ENCODE results near the gene HUNK.

The HUNK gene

GRCh38 chr21:31920275-31920674, 47.5 kb downstream of the HUNK start:
- TF ChIP-seq CTCF (IDR thresholded peaks at IDR 0.05; ENCODE audit: insufficient read depth, low read depth, low read length, missing control alignments), result no peak
- no peak overlapping the region for H3K4me3 ChIP-seq (ENCODE audit: low read depth, low read length)
- no peak for DNase-seq (ENCODE audit: low read depth)

- no peak for DNase-seq (ENCODE audit: low read depth)
- TF ChIP-seq CTCF (IDR thresholded peaks at IDR 0.05; ENCODE audit: insufficient read depth, low read depth, low read length, missing control alignments), result no peak
- H3K4me3 ChIP-seq (ENCODE audit: low read depth, low read length), result no peak overlapping the region
Measured at GRCh38 chr21:31921079-31921478, 48.3 kb downstream of the HUNK start.

- TF ChIP-seq CTCF (IDR thresholded peaks at IDR 0.05; ENCODE audit: insufficient read depth, low read depth, low read length, missing control alignments), result no peak
- no peak for DNase-seq (ENCODE audit: low read depth)
- H3K4me3 ChIP-seq (ENCODE audit: low read depth, low read length), result no peak overlapping the region
Measured at GRCh38 chr21:31922881-31923280, 50.1 kb downstream of the HUNK start.

DNA sequence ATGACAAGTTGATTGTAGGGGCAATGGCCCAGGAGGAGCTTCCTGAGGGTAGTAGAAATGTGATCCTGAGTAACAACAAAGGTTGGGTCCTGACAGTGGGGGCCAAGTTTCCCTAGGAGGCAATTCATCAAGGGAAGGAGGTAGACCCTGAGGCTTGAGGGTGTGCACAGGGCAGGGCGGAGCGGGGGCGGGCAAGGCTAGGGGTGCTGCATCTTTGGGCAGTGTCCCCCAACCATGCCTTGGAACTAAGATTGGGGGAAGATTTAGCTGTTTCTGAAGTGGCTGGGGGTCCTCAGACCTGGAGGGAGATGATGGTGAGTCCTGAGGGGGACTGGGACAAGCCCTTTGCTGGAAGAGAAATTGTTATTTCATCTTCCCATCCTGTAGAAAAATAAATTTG, 50.9 kb downstream of the HUNK start:
- DNase-seq (ENCODE audit: low read depth), result no peak
- no peak for TF ChIP-seq CTCF (IDR thresholded peaks at IDR 0.05; ENCODE audit: insufficient read depth, low read depth, low read length, missing control alignments)

GRCh38 chr21:31924548-31924947, 51.7 kb downstream of the HUNK start:
- no peak overlapping the region for H3K4me3 ChIP-seq (ENCODE audit: low read depth, low read length)
- no peak for TF ChIP-seq CTCF (IDR thresholded peaks at IDR 0.05; ENCODE audit: insufficient read depth, low read depth, low read length, missing control alignments)
- DNase-seq (ENCODE audit: low read depth), result no peak

More for the DNA sequence above, 50.9 kb downstream of the HUNK start:
- H3K4me3 ChIP-seq (ENCODE audit: low read depth, low read length), result no peak overlapping the region

- no peak overlapping the region for H3K4me3 ChIP-seq (ENCODE audit: low read depth, low read length)
- no peak for DNase-seq (ENCODE audit: low read depth)
- no peak for TF ChIP-seq CTCF (IDR thresholded peaks at IDR 0.05; ENCODE audit: insufficient read depth, low read depth, low read length, missing control alignments)
Measured at GRCh38 chr21:31926498-31926897, 53.7 kb downstream of the HUNK start.

- TF ChIP-seq CTCF (IDR thresholded peaks at IDR 0.05; ENCODE audit: insufficient read depth, low read depth, low read length, missing control alignments), result no peak
- DNase-seq (ENCODE audit: low read depth), result no peak
- H3K4me3 ChIP-seq (ENCODE audit: low read depth, low read length), result no peak overlapping the region
Measured at GRCh38 chr21:31927689-31928353, 55.0 kb downstream of the HUNK start.

Data from GM12865 (cell line).